Prostate gland (tissue), 2 donors: Measurements from ENCODE around the gene CAT. TPM values are rescaled to one million over a fixed set of nuclear protein-coding genes. Genes with fewer than 3 reads are reported as not detected.

ENCODE experiments used
- DNase-seq: peaks from one replicate; pipeline ENCODE4 v3.0.0-alpha.2; 2019; ENCODE audit warnings: low spot score
- H3K27ac ChIP-seq, 2 donors: fragments of 200-600 bp; sonication (generic); 2 replicates each; pipeline ENCODE4 v1.5.1; 2017 to 2019
- H3K27me3 ChIP-seq: fragments of 200-600 bp; sonication (generic); replicated peaks from 2 replicates; pipeline ENCODE4 v1.5.1; 2019; ENCODE audit not compliant: insufficient read depth
- H3K36me3 ChIP-seq, 2 donors: fragments of 200-600 bp; sonication (generic); 1 replicate in 1 of 2; 2 replicates in 1 of 2; pipeline versions ENCODE4 v1.5.1 to v1.8.1; 2017 to 2019
- H3K4me1 ChIP-seq: fragments of 200-600 bp; sonication (generic); replicated peaks from 2 replicates; pipeline ENCODE4 v1.5.1; 2019
- H3K4me3 ChIP-seq, 2 donors: fragments of 200-600 bp; sonication (generic); 2 replicates each; pipeline ENCODE4 v1.5.1; 2017 to 2019
- H3K9me3 ChIP-seq: fragments of 200-600 bp; sonication (generic); 2 replicates; pipeline ENCODE4 v1.5.1; 2017
- POLR2A ChIP-seq: fragments of 450-650 bp; IDR thresholded peaks from one replicate; pipeline ENCODE4 v1.6.1; 2016; ENCODE audit warnings: antibody characterized with exemption, mild to moderate bottlenecking
- POLR2AphosphoS5 ChIP-seq: sonication (generic); formaldehyde crosslinking; IDR thresholded peaks from one replicate; pipeline ENCODE4 v1.6.1; 2017; ENCODE audit warnings: antibody characterized with exemption
- WGBS: methylation state at CpG from one replicate; pipeline ENCODE4 v1.1.5; 2018; 5-methylcytosine and 5-hydroxymethylcytosine counted together
- intact Hi-C: fragments of 100-400 bp; cut with DNase I; formaldehyde crosslinking; loops from one replicate; pipeline ENCODE4 v1.14.2; 2022
- total RNA-seq, 2 donors: library from RNA; depleted of rRNA; stranded (reverse); fragments of >200 nt; gene quantifications; one replicate each; pipeline ENCODE4 v1.1.0, GENCODE V29; 2016
- TF ChIP-seq, protein P1 (sequence below), 4 experiments: fragments of 200-600 bp in 2 of 4; fragments of 450-650 bp in 2 of 4; sonication (generic) in 2 of 4; IDR thresholded peaks; 1 replicate in 3 of 4; 2 replicates in 1 of 4; pipeline ENCODE4 v1.5.1; 2016 to 2019; ENCODE audit warnings: antibody characterized with exemption in 4 of 4, mild to moderate bottlenecking in 2 of 4, moderate library complexity in 2 of 4

Gene CAT
- total RNA-seq, 2 donors from 2014 or later = 67.3 to 167 TPM

DNA sequence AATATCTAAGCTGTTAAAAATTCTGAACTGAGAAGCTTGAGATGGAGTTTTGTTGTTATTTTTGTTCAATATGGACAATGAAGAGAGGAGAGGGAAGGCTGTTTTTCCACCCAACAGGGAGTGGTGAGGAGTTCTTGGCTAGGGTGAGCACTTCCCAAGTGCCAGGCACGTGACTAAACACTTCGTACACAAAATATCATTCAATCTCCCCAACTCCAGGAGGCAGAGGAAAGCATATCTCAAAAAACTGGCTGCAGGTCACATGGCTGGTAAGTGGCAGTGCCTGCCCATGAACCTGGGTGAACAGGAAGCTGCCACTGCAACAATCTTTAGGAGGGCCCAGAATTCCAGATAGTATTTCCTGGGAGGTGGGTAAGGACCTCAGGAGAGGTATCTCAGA lies 63.2 kb downstream of the CAT start:
- H3K9me3 ChIP-seq = no peaks in the 10 kb centered on the region
- no peaks in the 10 kb centered on the region for H3K27me3 ChIP-seq
- 8% methylated on average over 2 of the region's 2 CpGs for WGBS
- no peaks in the 10 kb centered on the region for H3K4me1 ChIP-seq
- DNase-seq = no peak
- intact Hi-C loops = loop anchor here (5.0 kb wide), 1 partner anchor 395 kb away; no protein-coding TSS in a partner anchor
- TF ChIP-seq POLR2A = no peak
- no peak for TF ChIP-seq POLR2AphosphoS5
- TF ChIP-seq, protein P1, sequence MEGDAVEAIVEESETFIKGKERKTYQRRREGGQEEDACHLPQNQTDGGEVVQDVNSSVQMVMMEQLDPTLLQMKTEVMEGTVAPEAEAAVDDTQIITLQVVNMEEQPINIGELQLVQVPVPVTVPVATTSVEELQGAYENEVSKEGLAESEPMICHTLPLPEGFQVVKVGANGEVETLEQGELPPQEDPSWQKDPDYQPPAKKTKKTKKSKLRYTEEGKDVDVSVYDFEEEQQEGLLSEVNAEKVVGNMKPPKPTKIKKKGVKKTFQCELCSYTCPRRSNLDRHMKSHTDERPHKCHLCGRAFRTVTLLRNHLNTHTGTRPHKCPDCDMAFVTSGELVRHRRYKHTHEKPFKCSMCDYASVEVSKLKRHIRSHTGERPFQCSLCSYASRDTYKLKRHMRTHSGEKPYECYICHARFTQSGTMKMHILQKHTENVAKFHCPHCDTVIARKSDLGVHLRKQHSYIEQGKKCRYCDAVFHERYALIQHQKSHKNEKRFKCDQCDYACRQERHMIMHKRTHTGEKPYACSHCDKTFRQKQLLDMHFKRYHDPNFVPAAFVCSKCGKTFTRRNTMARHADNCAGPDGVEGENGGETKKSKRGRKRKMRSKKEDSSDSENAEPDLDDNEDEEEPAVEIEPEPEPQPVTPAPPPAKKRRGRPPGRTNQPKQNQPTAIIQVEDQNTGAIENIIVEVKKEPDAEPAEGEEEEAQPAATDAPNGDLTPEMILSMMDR (IDR thresholded peaks at IDR 0.05) = no peak
- no peak overlapping the region for H3K4me3 ChIP-seq
- no peak overlapping the region for H3K27ac ChIP-seq
- H3K36me3 ChIP-seq = no peaks in the 10 kb centered on the region

DNA sequence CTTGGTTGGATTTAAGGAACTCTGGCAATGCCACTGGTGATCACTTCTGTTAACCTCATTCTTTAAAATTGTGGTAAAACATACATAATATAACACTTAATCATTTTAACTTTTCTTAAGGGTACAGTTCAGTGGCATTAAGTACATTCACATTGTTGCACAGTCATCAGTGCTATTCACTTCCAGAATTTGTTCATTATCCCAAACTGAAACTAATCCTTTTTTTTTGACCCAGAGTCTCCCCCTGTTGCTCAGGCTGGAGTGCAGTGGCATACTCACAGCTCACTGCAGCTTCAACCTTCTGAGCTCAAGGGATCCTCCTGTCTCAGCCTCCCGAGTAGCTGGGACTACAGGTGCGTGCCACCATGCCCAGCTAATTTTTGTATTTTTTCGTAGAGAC lies 64.2 kb downstream of the CAT start:
- H3K9me3 ChIP-seq = no peaks in the 10 kb centered on the region
- H3K36me3 ChIP-seq = no peaks in the 10 kb centered on the region
- H3K4me3 ChIP-seq = no peak overlapping the region
- WGBS = 100% methylated on average over 3 of the region's 3 CpGs
- DNase-seq = no peak
- no peak overlapping the region for H3K27ac ChIP-seq
- TF ChIP-seq POLR2A = no peak
- no peak for TF ChIP-seq POLR2AphosphoS5
- intact Hi-C loops = loop anchor here (5.0 kb wide), 1 partner anchor 394 kb away; no protein-coding TSS in a partner anchor
- H3K4me1 ChIP-seq = no peaks in the 10 kb centered on the region
- no peaks in the 10 kb centered on the region for H3K27me3 ChIP-seq

DNA sequence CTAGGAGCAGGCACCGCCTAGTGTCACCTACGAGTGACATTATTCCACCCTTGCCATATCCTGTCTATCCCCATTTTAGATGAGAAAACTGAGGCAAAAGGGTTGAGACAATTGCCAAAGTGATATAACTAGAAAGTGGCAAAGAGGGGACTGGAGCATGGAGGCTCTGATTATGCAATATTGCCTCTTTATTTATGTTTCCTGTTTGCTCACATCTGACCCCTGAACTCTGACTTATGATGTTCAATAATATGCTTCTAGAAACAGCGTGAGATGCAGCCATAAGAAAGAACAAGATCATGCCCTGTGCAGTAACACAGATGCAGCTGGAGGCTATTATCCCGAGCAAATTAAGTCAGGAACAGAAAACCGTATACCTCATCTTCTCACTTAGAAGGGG lies 67.1 kb downstream of the CAT start:
- intact Hi-C loops = no loop called here
- Histone ChIP-seq H3K4me1 (no peaks in the 10 kb centered on the region), H3K4me3 (no peak overlapping the region), H3K9me3 (no peaks in the 10 kb centered on the region), H3K36me3 (no peaks in the 10 kb centered on the region), H3K27me3 (no peaks in the 10 kb centered on the region), H3K27ac (no peak overlapping the region)
- WGBS = 81% methylated on average over 5 of the region's 5 CpGs
- TF ChIP-seq POLR2AphosphoS5 (no peak), POLR2A (no peak)
- TF ChIP-seq, protein P1 (IDR thresholded peaks at IDR 0.05) = no peak
- DNase-seq = no peak

DNA sequence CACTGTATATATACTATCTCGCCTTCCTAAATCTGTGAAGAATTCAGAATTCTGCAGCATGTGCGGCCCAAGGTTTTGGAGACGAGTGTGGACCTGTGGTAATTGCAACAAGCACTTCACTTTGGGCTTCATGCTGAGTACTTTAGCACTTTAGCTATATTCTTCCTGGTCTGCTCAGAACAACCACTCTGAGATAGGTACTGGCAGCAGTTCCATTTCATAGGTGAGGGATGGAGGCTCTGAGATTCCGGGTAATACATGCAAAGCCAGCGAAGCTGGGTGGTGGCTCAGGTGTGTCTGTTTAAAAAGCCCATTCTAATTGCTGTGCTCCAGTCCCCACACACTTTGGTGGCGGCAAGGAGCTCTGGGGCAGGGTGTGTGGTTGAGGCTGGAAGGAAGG lies 68.4 kb downstream of the CAT start:
- DNase-seq = no peak
- Histone ChIP-seq H3K4me3 (no peak overlapping the region), H3K36me3 (no peaks in the 10 kb centered on the region), H3K27me3 (no peaks in the 10 kb centered on the region), H3K27ac (no peak overlapping the region), H3K4me1 (no peaks in the 10 kb centered on the region), H3K9me3 (no peaks in the 10 kb centered on the region)
- no peak for TF ChIP-seq POLR2A
- no peak for TF ChIP-seq POLR2AphosphoS5
- TF ChIP-seq, protein P1 (IDR thresholded peaks at IDR 0.05) = no peak
- intact Hi-C loops = no loop called here
- 78% methylated on average over 6 of the region's 6 CpGs for WGBS

DNA sequence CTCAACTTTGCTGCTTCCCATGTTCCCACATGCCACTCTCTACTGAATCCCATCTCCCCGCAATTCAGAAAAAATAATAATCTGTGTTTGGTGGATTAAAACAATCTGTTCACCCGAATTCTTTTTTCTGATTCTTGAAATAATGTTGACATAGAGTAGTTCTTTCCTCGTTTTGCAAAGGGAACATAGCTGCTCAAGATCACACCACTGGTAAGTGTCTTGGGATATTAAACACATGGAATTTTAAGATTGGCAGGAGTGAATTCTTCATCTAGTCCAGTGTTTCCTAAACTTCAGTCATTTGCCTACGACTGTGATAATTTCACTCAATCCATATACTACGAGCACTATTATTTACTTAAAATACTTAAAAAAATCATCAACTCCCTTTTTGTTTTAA lies 68.9 kb downstream of the CAT start:
- intact Hi-C loops = no loop called here
- H3K27ac ChIP-seq = no peak overlapping the region
- no peaks in the 10 kb centered on the region for H3K36me3 ChIP-seq
- H3K27me3 ChIP-seq = no peaks in the 10 kb centered on the region
- H3K9me3 ChIP-seq = no peaks in the 10 kb centered on the region
- DNase-seq = no peak
- H3K4me1 ChIP-seq = no peaks in the 10 kb centered on the region
- 70% methylated on average over 5 of the region's 5 CpGs for WGBS
- no peak overlapping the region for H3K4me3 ChIP-seq
- TF ChIP-seq POLR2AphosphoS5 (no peak), POLR2A (no peak)
- TF ChIP-seq, protein P1 (IDR thresholded peaks at IDR 0.05) = no peak
